Colonic mucosa (tissue), 4 donors: ENCODE results near the gene ERFE. TPM values are rescaled to one million over a fixed set of nuclear protein-coding genes. Genes with fewer than 3 reads are reported as not detected.

Experiments
- DNase-seq: peaks from one replicate; pipeline ENCODE4 v3.0.0-alpha.2; 2020
- H3K27ac ChIP-seq: fragments of 200-600 bp; one replicate; pipeline ENCODE4 v1.8.0; 2021
- H3K27me3 ChIP-seq: fragments of 200-600 bp; one replicate; pipeline ENCODE4 v1.8.0; 2021
- H3K36me3 ChIP-seq: fragments of 200-600 bp; one replicate; pipeline ENCODE4 v1.8.0; 2021
- H3K4me1 ChIP-seq: fragments of 200-600 bp; one replicate; pipeline ENCODE4 v1.8.0; 2021; ENCODE audit warnings: mild to moderate bottlenecking
- H3K4me3 ChIP-seq: fragments of 200-600 bp; one replicate; pipeline ENCODE4 v1.8.0; 2021
- H3K9ac ChIP-seq, 2 donors: one replicate each; pipeline ENCODE4 v1.7.0; 2013; ENCODE audit warnings: control low read depth in 2 of 2, low read depth in 2 of 2, low read length in 2 of 2
- H3K9me3 ChIP-seq: fragments of 200-600 bp; one replicate; pipeline ENCODE4 v1.8.0; 2021
- intact Hi-C: fragments of 100-400 bp; cut with DNase I; formaldehyde crosslinking; loops from one replicate; pipeline ENCODE4 v1.14.1; 2022
- total RNA-seq, 2 donors: library from RNA; stranded (reverse); fragmentation: NEBNext Ultra II Directional in 1 of 2; extraction: Animal tissue kit (Norgen Biotek cat#: 25700) in 1 of 2; gene quantifications; one replicate each; pipeline ENCODE4 v1.2.1, GENCODE V29; 2021
- TF ChIP-seq, protein P1 (sequence below): fragments of 200-600 bp; IDR thresholded peaks from one replicate; pipeline ENCODE4 v1.8.0; 2022; ENCODE audit warnings: antibody characterized with exemption, mild to moderate bottlenecking
- donor health status: healthy.
- donor health status: DM: no; HTN: no; CAD: no.
- donor health status: DM: no; HTN: no; CAD: no.

Gene ERFE
- total RNA-seq, 2 donors from 2014 or later: 0.50 TPM; not detected in 1

GRCh38 chr2:238116298-238117198 lies 42.2 kb upstream of the ERFE start:
- TF ChIP-seq, protein P1, sequence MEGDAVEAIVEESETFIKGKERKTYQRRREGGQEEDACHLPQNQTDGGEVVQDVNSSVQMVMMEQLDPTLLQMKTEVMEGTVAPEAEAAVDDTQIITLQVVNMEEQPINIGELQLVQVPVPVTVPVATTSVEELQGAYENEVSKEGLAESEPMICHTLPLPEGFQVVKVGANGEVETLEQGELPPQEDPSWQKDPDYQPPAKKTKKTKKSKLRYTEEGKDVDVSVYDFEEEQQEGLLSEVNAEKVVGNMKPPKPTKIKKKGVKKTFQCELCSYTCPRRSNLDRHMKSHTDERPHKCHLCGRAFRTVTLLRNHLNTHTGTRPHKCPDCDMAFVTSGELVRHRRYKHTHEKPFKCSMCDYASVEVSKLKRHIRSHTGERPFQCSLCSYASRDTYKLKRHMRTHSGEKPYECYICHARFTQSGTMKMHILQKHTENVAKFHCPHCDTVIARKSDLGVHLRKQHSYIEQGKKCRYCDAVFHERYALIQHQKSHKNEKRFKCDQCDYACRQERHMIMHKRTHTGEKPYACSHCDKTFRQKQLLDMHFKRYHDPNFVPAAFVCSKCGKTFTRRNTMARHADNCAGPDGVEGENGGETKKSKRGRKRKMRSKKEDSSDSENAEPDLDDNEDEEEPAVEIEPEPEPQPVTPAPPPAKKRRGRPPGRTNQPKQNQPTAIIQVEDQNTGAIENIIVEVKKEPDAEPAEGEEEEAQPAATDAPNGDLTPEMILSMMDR: no peak
- intact Hi-C loops: no loop called here
- Histone ChIP-seq H3K4me3 (no peak overlapping the region), H3K27ac (no peak overlapping the region), H3K9me3 (no peaks in the 10 kb centered on the region), H3K4me1 (no peaks in the 10 kb centered on the region), H3K36me3 (no peaks in the 10 kb centered on the region), H3K9ac (no peak overlapping the region), H3K27me3 (peaks cover 9% of the 10 kb centered on the region)
- no peak for DNase-seq

GRCh38 chr2:238117199-238118154 lies 41.3 kb upstream of the ERFE start:
- TF ChIP-seq, protein P1: no peak
- Histone ChIP-seq H3K27me3 (peaks cover 9% of the 10 kb centered on the region), H3K4me3 (no peak overlapping the region), H3K9ac (no peak overlapping the region), H3K9me3 (no peaks in the 10 kb centered on the region), H3K27ac (no peak overlapping the region), H3K36me3 (no peaks in the 10 kb centered on the region), H3K4me1 (no peaks in the 10 kb centered on the region)
- no peak for DNase-seq
- intact Hi-C loops: no loop called here

GRCh38 chr2:238119756-238120462 lies 38.9 kb upstream of the ERFE start:
- no peaks in the 10 kb centered on the region for H3K9me3 ChIP-seq

GRCh38 chr2:238120463-238121298 lies 38.1 kb upstream of the ERFE start:
- Histone ChIP-seq H3K9ac (no peak overlapping the region), H3K9me3 (no peaks in the 10 kb centered on the region), H3K27me3 (peaks cover 9% of the 10 kb centered on the region), H3K4me1 (no peaks in the 10 kb centered on the region), H3K36me3 (no peaks in the 10 kb centered on the region), H3K27ac (no peak overlapping the region), H3K4me3 (no peak overlapping the region)
- no peak for DNase-seq
- TF ChIP-seq, protein P1: no peak
- intact Hi-C loops: no loop called here

More at GRCh38 chr2:238119756-238120462, 38.9 kb upstream of the ERFE start:
- H3K4me3 ChIP-seq: no peak overlapping the region
- TF ChIP-seq, protein P1: no peak
- peaks cover 9% of the 10 kb centered on the region for H3K27me3 ChIP-seq
- no peaks in the 10 kb centered on the region for H3K4me1 ChIP-seq
- H3K36me3 ChIP-seq: no peaks in the 10 kb centered on the region
- no peak overlapping the region for H3K27ac ChIP-seq
- DNase-seq: no peak
- no peak overlapping the region for H3K9ac ChIP-seq
- intact Hi-C loops: no loop called here
